Measurements from ENCODE around the gene RNF217.

RNF217 gene

GRCh38 chr6:124984668-124985338, 22.6 kb downstream of the RNF217 start:
- H2BK15ac ChIP-seq (ENCODE audit: low read depth, poor library complexity, severe bottlenecking) = no peak overlapping the region
- DNase-seq = peak; percentile 45
- H4K8ac ChIP-seq (ENCODE audit: low read length) = no peak overlapping the region
- peaks cover 6% of the 10 kb centered on the region for H3K4me1 ChIP-seq (ENCODE audit: control insufficient read depth, insufficient read depth, low read depth, low read length)
- peaks cover 6% of the 10 kb centered on the region for H3K79me1 ChIP-seq (replicated peaks; ENCODE audit: low read length, poor library complexity, severe bottlenecking)
- H3K14ac ChIP-seq (ENCODE audit: low read length in 2 of 2) = no peak overlapping the region
- H2AK5ac ChIP-seq (ENCODE audit: low read length, severe bottlenecking) = no peak overlapping the region
- H3K27ac ChIP-seq (ENCODE audit: low read length, poor library complexity, severe bottlenecking) = peak overlapping the region; percentile 66
- no peak overlapping the region for H4K91ac ChIP-seq (ENCODE audit: low read length)
- H3K36me3 ChIP-seq (ENCODE audit: control insufficient read depth in 1 of 2, insufficient read depth in 2 of 2, low read depth in 1 of 2, low read length in 2 of 2) = peaks cover 0 to 3% of the 10 kb centered on the region in 2 experiments
- H3K9me3 ChIP-seq (ENCODE audit: control insufficient read depth, low read length) = no peaks in the 10 kb centered on the region
- no peak overlapping the region for H3K4me2 ChIP-seq (ENCODE audit: low read length, poor library complexity, severe bottlenecking)
- peak overlapping the region; percentile 24 to 43 for H3K18ac ChIP-seq (ENCODE audit: low read depth in 1 of 2, low read length in 2 of 2)
- H3K9ac ChIP-seq (ENCODE audit: low read length) = no peak overlapping the region
- no peak overlapping the region for H3K4ac ChIP-seq (ENCODE audit: low read depth in 1 of 2, low read length in 2 of 2)
- no peaks in the 10 kb centered on the region for H3K27me3 ChIP-seq (ENCODE audit: control insufficient read depth in 1 of 2, insufficient read depth in 1 of 2, low read length in 2 of 2)
- no peak overlapping the region for H2BK5ac ChIP-seq (ENCODE audit: low read depth, low read length, poor library complexity, severe bottlenecking)
- H3K4me3 ChIP-seq (ENCODE audit: insufficient read depth in 1 of 2, low read depth in 1 of 2, low read length in 2 of 2) = no peak overlapping the region
- H2AFZ ChIP-seq (ENCODE audit: low read depth, low read length) = no peak overlapping the region
- H3K23ac ChIP-seq (ENCODE audit: low read length in 2 of 2) = no peak overlapping the region
- no peak overlapping the region for H2BK12ac ChIP-seq (ENCODE audit: low read length in 2 of 2)
- WGBS = no CpG with 5 or more reads among the region's 1 CpG
- no peak overlapping the region for H2BK120ac ChIP-seq (ENCODE audit: low read depth, low read length)

GRCh38 chr6:124986164-124986563, 23.9 kb downstream of the RNF217 start:
- no peaks in the 10 kb centered on the region for H3K27me3 ChIP-seq (ENCODE audit: control insufficient read depth in 1 of 2, insufficient read depth in 1 of 2, low read length in 2 of 2)
- no peak overlapping the region for H3K4me3 ChIP-seq (ENCODE audit: insufficient read depth in 1 of 2, low read depth in 1 of 2, low read length in 2 of 2)
- peaks cover 0 to 6% of the 10 kb centered on the region in 2 experiments for H3K36me3 ChIP-seq (ENCODE audit: control insufficient read depth in 1 of 2, insufficient read depth in 2 of 2, low read depth in 1 of 2, low read length in 2 of 2)
- H3K27ac ChIP-seq (ENCODE audit: low read length, poor library complexity, severe bottlenecking) = no peak overlapping the region
- H3K79me1 ChIP-seq (replicated peaks; ENCODE audit: low read length, poor library complexity, severe bottlenecking) = peaks cover 10% of the 10 kb centered on the region
- no peak overlapping the region for H2AFZ ChIP-seq (ENCODE audit: low read depth, low read length)
- no peak overlapping the region for H2BK15ac ChIP-seq (ENCODE audit: low read depth, poor library complexity, severe bottlenecking)
- no peak overlapping the region for H2BK5ac ChIP-seq (ENCODE audit: low read depth, low read length, poor library complexity, severe bottlenecking)
- H3K4me2 ChIP-seq (ENCODE audit: low read length, poor library complexity, severe bottlenecking) = no peak overlapping the region
- H3K9ac ChIP-seq (ENCODE audit: low read length) = no peak overlapping the region
- H3K23ac ChIP-seq (ENCODE audit: low read length in 2 of 2) = no peak overlapping the region
- H3K4me1 ChIP-seq (ENCODE audit: control insufficient read depth, insufficient read depth, low read depth, low read length) = peaks cover 6% of the 10 kb centered on the region
- no peak overlapping the region for H2AK5ac ChIP-seq (ENCODE audit: low read length, severe bottlenecking)
- H3K9me3 ChIP-seq (ENCODE audit: control insufficient read depth, low read length) = no peaks in the 10 kb centered on the region
- no peak overlapping the region for H4K91ac ChIP-seq (ENCODE audit: low read length)
- H3K14ac ChIP-seq (ENCODE audit: low read length in 2 of 2) = no peak overlapping the region
- no peak overlapping the region for H2BK12ac ChIP-seq (ENCODE audit: low read length in 2 of 2)
- no peak overlapping the region for H4K8ac ChIP-seq (ENCODE audit: low read length)
- no peak overlapping the region for H3K4ac ChIP-seq (ENCODE audit: low read depth in 1 of 2, low read length in 2 of 2)
- H2BK120ac ChIP-seq (ENCODE audit: low read depth, low read length) = no peak overlapping the region
- DNase-seq = no peak
- no peak overlapping the region for H3K18ac ChIP-seq (ENCODE audit: low read depth in 1 of 2, low read length in 2 of 2)

GRCh38 chr6:124987291-124987690, 25.1 kb downstream of the RNF217 start:
- Histone ChIP-seq H3K27me3 (ENCODE audit: control insufficient read depth in 1 of 2, insufficient read depth in 1 of 2, low read length in 2 of 2) (no peaks in the 10 kb centered on the region), H2BK120ac (ENCODE audit: low read depth, low read length) (no peak overlapping the region), H3K18ac (ENCODE audit: low read depth in 1 of 2, low read length in 2 of 2) (no peak overlapping the region), H4K8ac (ENCODE audit: low read length) (no peak overlapping the region), H3K27ac (ENCODE audit: low read length, poor library complexity, severe bottlenecking) (no peak overlapping the region), H3K79me1 (replicated peaks; ENCODE audit: low read length, poor library complexity, severe bottlenecking) (peaks cover 15% of the 10 kb centered on the region), H2BK5ac (ENCODE audit: low read depth, low read length, poor library complexity, severe bottlenecking) (no peak overlapping the region), H4K91ac (ENCODE audit: low read length) (no peak overlapping the region), H3K4me2 (ENCODE audit: low read length, poor library complexity, severe bottlenecking) (no peak overlapping the region), H3K9me3 (ENCODE audit: control insufficient read depth, low read length) (no peaks in the 10 kb centered on the region), H3K9ac (ENCODE audit: low read length) (no peak overlapping the region), H3K4ac (ENCODE audit: low read depth in 1 of 2, low read length in 2 of 2) (no peak overlapping the region), H3K4me1 (ENCODE audit: control insufficient read depth, insufficient read depth, low read depth, low read length) (peaks cover 5% of the 10 kb centered on the region), H2BK15ac (ENCODE audit: low read depth, poor library complexity, severe bottlenecking) (no peak overlapping the region), H2BK12ac (ENCODE audit: low read length in 2 of 2) (no peak overlapping the region), H3K4me3 (ENCODE audit: insufficient read depth in 1 of 2, low read depth in 1 of 2, low read length in 2 of 2) (no peak overlapping the region), H3K36me3 (ENCODE audit: control insufficient read depth in 1 of 2, insufficient read depth in 2 of 2, low read depth in 1 of 2, low read length in 2 of 2) (peaks cover 0 to 6% of the 10 kb centered on the region in 2 experiments), H3K14ac (ENCODE audit: low read length in 2 of 2) (no peak overlapping the region), H2AFZ (ENCODE audit: low read depth, low read length) (no peak overlapping the region), H3K23ac (ENCODE audit: low read length in 2 of 2) (no peak overlapping the region), H2AK5ac (ENCODE audit: low read length, severe bottlenecking) (no peak overlapping the region)
- DNase-seq = no peak
- 87% methylated on average over 1 of the region's 1 CpG for WGBS

- Histone ChIP-seq H3K4ac (ENCODE audit: low read depth in 1 of 2, low read length in 2 of 2) (no peak overlapping the region), H2BK12ac (ENCODE audit: low read length in 2 of 2) (no peak overlapping the region), H3K79me1 (replicated peaks; ENCODE audit: low read length, poor library complexity, severe bottlenecking) (peaks cover 15% of the 10 kb centered on the region), H4K91ac (ENCODE audit: low read length) (no peak overlapping the region), H2BK120ac (ENCODE audit: low read depth, low read length) (no peak overlapping the region), H2BK5ac (ENCODE audit: low read depth, low read length, poor library complexity, severe bottlenecking) (no peak overlapping the region), H3K18ac (ENCODE audit: low read depth in 1 of 2, low read length in 2 of 2) (no peak overlapping the region), H3K27ac (ENCODE audit: low read length, poor library complexity, severe bottlenecking) (no peak overlapping the region), H3K4me3 (ENCODE audit: insufficient read depth in 1 of 2, low read depth in 1 of 2, low read length in 2 of 2) (no peak overlapping the region), H3K36me3 (ENCODE audit: control insufficient read depth in 1 of 2, insufficient read depth in 2 of 2, low read depth in 1 of 2, low read length in 2 of 2) (peaks cover 0 to 6% of the 10 kb centered on the region in 2 experiments), H3K14ac (ENCODE audit: low read length in 2 of 2) (no peak overlapping the region), H2AFZ (ENCODE audit: low read depth, low read length) (no peak overlapping the region), H3K9me3 (ENCODE audit: control insufficient read depth, low read length) (no peaks in the 10 kb centered on the region), H3K23ac (ENCODE audit: low read length in 2 of 2) (no peak overlapping the region), H2AK5ac (ENCODE audit: low read length, severe bottlenecking) (peak overlapping the region; percentile 34), H3K4me1 (ENCODE audit: control insufficient read depth, insufficient read depth, low read depth, low read length) (peaks cover 5% of the 10 kb centered on the region), H3K9ac (ENCODE audit: low read length) (no peak overlapping the region), H3K4me2 (ENCODE audit: low read length, poor library complexity, severe bottlenecking) (no peak overlapping the region), H3K27me3 (ENCODE audit: control insufficient read depth in 1 of 2, insufficient read depth in 1 of 2, low read length in 2 of 2) (no peaks in the 10 kb centered on the region), H4K8ac (ENCODE audit: low read length) (no peak overlapping the region), H2BK15ac (ENCODE audit: low read depth, poor library complexity, severe bottlenecking) (no peak overlapping the region)
- no peak for DNase-seq
- WGBS = 97% methylated on average over 9 of the region's 9 CpGs
Observed at GRCh38 chr6:124987999-124988591, 25.9 kb downstream of the RNF217 start.
